HFFc6 (cell line): ENCODE measurements around the gene BYSL. TPM values are rescaled to one million over a fixed set of nuclear protein-coding genes. Genes with fewer than 3 reads are reported as not detected.
A peak's percentile ranks its signal among the peaks of the same experiment; 100 is the strongest.

ENCODE experiments used
- DNase-seq: peaks from one replicate; pipeline ENCODE4 v3.0.0-alpha.2; 2018
- H3K27ac Mint-ChIP-seq: 2 replicates; pipeline ENCODE4 v1.8.0; 2020; ENCODE audit warnings: mild to moderate bottlenecking, mixed read lengths
- H3K27me3 Mint-ChIP-seq: 2 replicates; pipeline ENCODE4 v1.8.0; 2021; ENCODE audit warnings: mild to moderate bottlenecking, moderate library complexity, mixed read lengths; ENCODE audit not compliant: insufficient read depth
- H3K36me3 Mint-ChIP-seq: 2 replicates; pipeline ENCODE4 v1.8.0; 2021; ENCODE audit warnings: low read depth, mixed read lengths
- H3K4me1 Mint-ChIP-seq: 2 replicates; pipeline ENCODE4 v1.8.0; 2020; ENCODE audit warnings: low read depth, mixed read lengths
- H3K4me3 Mint-ChIP-seq: 2 replicates; pipeline ENCODE4 v1.8.0; 2020; ENCODE audit warnings: mild to moderate bottlenecking, moderate library complexity, mixed read lengths
- H3K9me3 Mint-ChIP-seq: 2 replicates; pipeline ENCODE4 v1.8.0; 2020; ENCODE audit warnings: mild to moderate bottlenecking, mixed read lengths
- CTCF ChIP-seq: fragments of 200-600 bp; sonication (generic); IDR thresholded peaks from 2 replicates; pipeline ENCODE4 v1.5.0; 2021; ENCODE audit warnings: antibody characterized with exemption, mild to moderate bottlenecking
- total RNA-seq, 6 experiments: library from RNA; stranded (reverse); fragmentation: NEBNext Ultra II Directional; extraction: Animal tissue kit (Norgen Biotek cat#: 25700); gene quantifications; 2 replicates in 1 of 6; 3 replicates in 5 of 6; pipeline ENCODE4 v1.2.3, GENCODE V29; 2021

BYSL gene
- total RNA-seq, 6 experiments from 2014 or later, result 32.3 to 44.3 (median 33.5) TPM

GRCh38 chr6:41972826-41973225, 51.5 kb downstream of the BYSL start:
- DNase-seq, result no peak
- Mint-ChIP-seq H3K9me3 (no peaks in the 10 kb centered on the region), H3K27me3 (no peaks in the 10 kb centered on the region; the same call in 1 of the 2 replicates), H3K4me1 (peaks cover 30% of the 10 kb centered on the region), H3K4me3 (no peak overlapping the region), H3K36me3 (no peaks in the 10 kb centered on the region), H3K27ac (no peak overlapping the region)
- TF ChIP-seq CTCF, result no peak

- H3K4me1 Mint-ChIP-seq, result peaks cover 26% of the 10 kb centered on the region
- no peak overlapping the region for H3K27ac Mint-ChIP-seq
- H3K4me3 Mint-ChIP-seq, result no peak overlapping the region
- no peaks in the 10 kb centered on the region; the same call in 1 of the 2 replicates for H3K27me3 Mint-ChIP-seq
- no peak for TF ChIP-seq CTCF
- no peaks in the 10 kb centered on the region for H3K36me3 Mint-ChIP-seq
- H3K9me3 Mint-ChIP-seq, result no peaks in the 10 kb centered on the region
- DNase-seq, result no peak
Observed at GRCh38 chr6:41974281-41974825, 53.1 kb downstream of the BYSL start.

- no peaks in the 10 kb centered on the region; the same call in 1 of the 2 replicates for H3K27me3 Mint-ChIP-seq
- no peaks in the 10 kb centered on the region for H3K9me3 Mint-ChIP-seq
- TF ChIP-seq CTCF, result no peak
- H3K4me3 Mint-ChIP-seq, result no peak overlapping the region
- H3K4me1 Mint-ChIP-seq, result peaks cover 24% of the 10 kb centered on the region
- no peak for DNase-seq
- H3K27ac Mint-ChIP-seq, result no peak overlapping the region
- no peaks in the 10 kb centered on the region for H3K36me3 Mint-ChIP-seq
Observed at GRCh38 chr6:41975276-41975675, 54.0 kb downstream of the BYSL start.

GRCh38 chr6:41976794-41977484, 55.6 kb downstream of the BYSL start:
- Mint-ChIP-seq H3K36me3 (no peaks in the 10 kb centered on the region), H3K9me3 (no peaks in the 10 kb centered on the region), H3K4me3 (no peak overlapping the region), H3K27me3 (peaks cover 5% of the 10 kb centered on the region), H3K27ac (no peak overlapping the region), H3K4me1 (peaks cover 17% of the 10 kb centered on the region)
- peak; percentile 60 for DNase-seq
- no peak for TF ChIP-seq CTCF

Other genes with a start within 250 kb of the BYSL start
- 10 to 100 TPM in 4 of 6 experiments, 1 to 10 TPM in 2; 8.7 to 14.2 (median 11.0) TPM for gene TFEB, start 185.9 kb upstream of the BYSL start, total RNA-seq
- not detected for gene PGC, start 174.1 kb upstream of the BYSL start, total RNA-seq
- gene FRS3, start 141.6 kb upstream of the BYSL start, total RNA-seq, result 1 to 10 TPM; 2.5 to 3.4 (median 2.9) TPM
- gene PRICKLE4, start 140.7 kb upstream of the BYSL start, total RNA-seq, result under 1 TPM in 3 of 6 experiments, not detected in 3; 0.30 to 0.68 (median 0.31) TPM
- 100 to 1,000 TPM; 216 to 234 (median 228) TPM for gene TOMM6, start 133.8 kb upstream of the BYSL start, total RNA-seq
- 1 to 10 TPM; 1.7 to 2.3 (median 2.0) TPM for gene USP49, start 26.1 kb upstream of the BYSL start, total RNA-seq
- gene MED20, start 360 bp upstream of the BYSL start, total RNA-seq, result 10 to 100 TPM; 22.8 to 28.4 (median 26.0) TPM
- gene CCND3, start 20.3 kb downstream of the BYSL start, total RNA-seq, result 10 to 100 TPM; 72.4 to 92.5 (median 82.7) TPM
- 10 to 100 TPM; 14.9 to 19.0 (median 16.0) TPM for gene TAF8, start 129.0 kb downstream of the BYSL start, total RNA-seq
- 1 to 10 TPM; 4.7 to 6.6 (median 5.1) TPM for gene C6orf132, start 221.1 kb downstream of the BYSL start, total RNA-seq